CD1c-positive myeloid dendritic cell (primary cell): Measurements from ENCODE around the gene GNG4.
"Not testable (repeated sequence)": the region's sequence is repeated elsewhere in the genome, so short reads cannot be mapped to it uniquely, and the experiment has no call there.

Experiments
- DNase-seq: peaks from one replicate; pipeline ENCODE4 v3.0.0-alpha.2; 2016; ENCODE audit errors: extremely low spot score

The GNG4 gene

DNA sequence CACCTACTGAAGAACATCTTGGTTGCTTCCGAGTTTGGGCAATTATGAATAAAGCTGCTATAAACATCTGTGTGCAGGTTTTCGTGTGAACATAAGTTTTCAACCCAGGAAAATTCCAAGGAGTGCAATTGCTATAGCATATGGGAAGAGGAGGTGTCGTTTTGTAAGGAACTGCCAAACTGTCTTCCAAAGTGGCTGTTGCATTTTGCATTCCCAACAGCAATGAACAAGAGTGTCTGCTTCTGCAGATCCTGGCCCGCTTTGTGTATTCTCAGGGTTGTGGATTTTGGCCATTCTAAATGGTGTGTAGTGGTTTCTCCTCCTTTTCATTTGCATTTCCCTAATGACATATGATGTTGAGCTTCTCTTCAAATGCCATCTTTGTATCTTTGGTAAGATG is 23.8 kb downstream of the GNG4 start:
- DNase-seq, result no peak

DNA sequence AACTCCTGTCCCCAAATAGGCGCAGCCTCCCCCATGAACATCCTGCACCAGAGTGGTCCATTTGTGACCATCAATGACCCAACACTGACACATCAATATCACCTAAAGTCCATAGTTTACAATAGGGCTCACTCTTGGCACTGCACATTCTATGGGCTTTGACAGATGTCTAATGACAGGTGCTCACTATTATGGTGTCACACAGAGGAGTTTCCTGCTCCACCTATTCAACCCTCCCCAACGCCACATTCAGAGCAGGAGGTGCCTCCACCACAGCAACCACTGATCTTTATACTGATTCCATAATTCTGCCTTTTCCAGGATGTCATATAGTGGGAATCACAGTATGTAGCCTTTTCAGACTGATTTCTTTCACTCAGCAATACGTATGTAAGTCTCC is 24.2 kb downstream of the GNG4 start:
- no peak for DNase-seq

DNA sequence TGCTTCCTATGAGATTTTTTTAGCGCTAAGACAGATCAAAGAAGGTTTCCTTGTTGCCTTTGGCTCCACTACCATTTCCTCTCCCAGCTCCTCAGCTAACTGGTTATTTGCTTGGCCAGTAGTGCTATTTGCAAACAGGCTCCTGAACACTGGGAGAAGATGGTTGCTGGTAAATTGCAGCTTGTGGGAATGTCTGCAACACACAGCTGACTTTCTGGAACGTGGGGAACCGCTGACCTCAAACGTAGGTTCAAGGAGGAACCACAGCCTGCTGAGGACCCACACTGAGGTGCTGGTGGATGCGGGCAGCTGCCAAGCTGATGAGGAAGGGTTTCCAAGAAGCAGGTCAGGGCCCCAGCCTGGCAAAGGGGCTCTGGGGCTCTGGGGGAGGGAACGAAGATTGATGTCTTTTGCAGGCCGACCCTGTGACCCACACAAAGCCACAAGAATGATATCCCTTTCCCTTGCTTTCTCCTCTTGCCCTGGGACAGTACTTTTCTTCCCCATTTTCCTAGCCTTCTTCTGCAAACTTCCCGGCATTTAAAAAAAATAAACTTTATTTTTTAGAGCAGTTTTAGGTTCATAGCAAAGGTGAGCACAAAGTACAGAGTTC is 24.8 kb downstream of the GNG4 start:
- no peak for DNase-seq

DNA sequence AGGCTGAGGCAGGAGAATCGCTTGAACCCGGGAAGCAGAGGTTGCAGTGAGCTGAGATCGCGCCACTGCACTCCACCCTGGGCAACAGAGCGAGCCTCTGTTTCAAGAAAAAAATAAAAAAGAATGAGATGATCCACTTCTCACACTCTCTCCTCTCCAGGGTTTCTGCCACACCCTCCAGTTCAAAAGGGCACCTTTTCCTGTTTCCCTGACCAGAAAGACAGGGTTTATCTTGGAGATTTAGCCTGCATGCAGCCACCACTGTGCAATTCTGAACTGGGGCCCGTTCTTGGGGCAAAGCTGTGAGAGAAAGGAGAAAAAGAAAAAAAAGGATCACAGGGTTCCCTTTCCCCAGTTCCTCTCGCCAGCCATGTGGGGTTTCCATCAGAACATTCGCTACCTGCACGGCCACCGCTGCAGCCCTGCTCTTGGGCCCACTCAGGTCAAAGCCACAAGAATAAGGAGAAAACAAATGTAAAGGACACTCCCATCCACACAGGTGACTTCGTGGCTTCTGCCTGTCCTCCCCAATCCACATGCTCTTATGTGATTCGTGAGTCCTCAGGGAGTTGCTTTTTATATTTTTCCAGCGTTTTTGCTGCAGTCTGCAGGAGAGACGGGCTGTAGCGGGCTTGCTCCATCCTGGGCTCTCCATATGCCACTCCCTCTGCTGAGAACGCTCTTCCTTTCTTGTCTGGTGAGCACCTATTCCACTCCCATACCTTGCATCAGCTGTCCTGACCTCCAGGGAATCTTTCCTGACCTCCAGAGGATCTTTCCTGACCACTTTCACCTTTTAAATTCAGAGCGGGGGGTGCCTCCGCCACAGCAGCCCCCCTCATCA is 26.4 kb downstream of the GNG4 start:
- DNase-seq, result no peak

DNA sequence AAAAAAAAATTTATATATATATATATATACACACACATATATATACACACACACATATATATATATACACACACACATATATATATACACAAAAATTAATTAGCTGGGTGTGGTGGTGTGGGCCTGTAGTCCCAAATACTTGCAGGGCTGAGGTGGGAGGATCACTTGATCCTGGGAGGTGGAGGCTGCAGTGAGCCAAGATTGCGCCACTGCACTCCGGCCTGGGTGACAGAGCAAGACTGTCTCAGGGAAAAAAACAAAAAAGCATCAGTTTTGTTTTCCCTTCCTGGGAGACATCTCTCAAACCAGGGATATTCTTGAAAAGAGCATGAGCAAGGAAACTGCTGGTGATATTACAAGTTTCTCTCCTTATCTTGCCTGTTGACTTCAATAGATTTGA is 30.4 kb downstream of the GNG4 start:
- DNase-seq, result not testable (repeated sequence)

DNA sequence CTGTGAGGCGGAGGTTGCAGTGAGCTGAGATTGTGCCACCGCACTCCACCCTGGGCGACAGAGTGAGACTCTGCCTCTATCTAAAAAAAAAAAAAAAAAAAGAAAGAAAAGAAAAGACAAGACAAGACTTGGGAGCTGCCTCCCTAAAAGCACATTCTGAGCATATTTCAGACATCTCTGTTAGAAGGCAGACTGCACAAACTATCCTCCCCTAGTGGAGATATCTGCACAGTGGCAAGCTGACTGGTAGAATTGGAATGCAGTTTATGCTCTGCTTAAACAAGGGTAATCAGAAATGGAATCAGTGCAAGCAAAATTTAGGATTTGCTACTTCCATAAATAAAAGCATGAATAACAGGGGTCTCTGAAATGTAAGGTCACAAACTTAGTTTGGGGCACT is 31.8 kb downstream of the GNG4 start:
- DNase-seq, result no peak

DNA sequence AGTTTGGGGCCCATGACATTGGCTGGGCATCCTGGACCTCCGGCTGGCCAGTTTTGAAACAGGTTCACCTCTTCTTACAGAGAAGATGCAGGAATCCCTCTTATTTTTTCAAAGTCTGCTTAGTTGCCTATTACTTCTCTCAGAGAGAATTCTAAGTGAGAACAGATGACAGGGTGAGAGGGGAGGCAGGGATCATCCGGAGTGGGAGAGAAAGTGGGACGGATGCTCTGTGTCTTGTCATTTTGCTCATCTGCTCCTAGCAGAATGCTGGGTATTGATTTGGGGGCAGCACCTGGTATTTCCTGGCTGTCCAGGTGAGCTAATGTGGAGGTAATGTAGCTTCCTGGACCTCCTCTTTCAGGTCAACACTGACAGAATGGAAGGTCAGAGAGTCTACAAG is 32.4 kb downstream of the GNG4 start:
- no peak for DNase-seq

DNA sequence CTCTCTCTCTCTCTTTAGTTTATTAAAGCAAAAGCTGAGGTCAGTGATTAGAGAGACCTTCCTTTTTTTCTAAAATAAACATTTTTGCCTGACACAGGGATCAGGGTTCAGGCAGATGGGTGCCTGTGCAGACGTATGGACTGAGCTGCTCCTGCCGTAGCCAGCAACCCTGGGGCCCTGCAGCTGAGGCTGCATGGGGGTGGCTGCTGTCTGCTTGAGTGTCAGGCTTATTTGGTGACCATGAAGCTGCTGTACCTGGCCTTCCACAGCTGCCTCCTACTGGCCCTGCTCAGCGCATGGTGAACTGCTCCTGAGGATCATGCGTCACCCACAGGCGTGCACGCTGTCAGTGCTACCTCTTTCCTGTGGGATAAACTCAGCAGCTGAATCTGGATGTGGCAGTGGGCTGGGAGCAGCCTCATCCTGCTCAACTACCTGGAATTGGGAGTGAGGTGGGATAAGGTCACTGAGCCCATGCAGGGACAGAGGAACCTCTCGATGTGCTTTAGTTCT is 35.1 kb downstream of the GNG4 start:
- no peak for DNase-seq

DNA sequence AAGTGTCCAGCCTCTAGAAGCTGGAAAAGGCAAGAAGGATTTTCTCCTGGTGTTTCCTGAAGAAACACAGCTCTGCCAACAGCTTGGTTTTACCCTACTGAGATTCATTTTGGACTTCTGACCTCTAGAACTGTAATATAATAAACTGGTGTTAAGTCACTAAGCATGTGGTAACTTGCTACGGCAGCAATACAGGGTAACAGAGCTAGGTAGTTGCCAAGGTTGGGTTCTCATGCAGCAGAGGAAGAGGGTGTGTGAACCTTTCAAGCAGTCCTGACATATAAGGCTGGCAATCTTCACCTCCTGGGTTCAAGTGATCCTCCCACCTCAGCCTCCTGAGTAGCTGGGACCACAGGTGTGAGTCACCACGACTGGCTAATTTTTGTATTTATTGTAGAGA is 36.0 kb downstream of the GNG4 start:
- DNase-seq, result no peak

DNA sequence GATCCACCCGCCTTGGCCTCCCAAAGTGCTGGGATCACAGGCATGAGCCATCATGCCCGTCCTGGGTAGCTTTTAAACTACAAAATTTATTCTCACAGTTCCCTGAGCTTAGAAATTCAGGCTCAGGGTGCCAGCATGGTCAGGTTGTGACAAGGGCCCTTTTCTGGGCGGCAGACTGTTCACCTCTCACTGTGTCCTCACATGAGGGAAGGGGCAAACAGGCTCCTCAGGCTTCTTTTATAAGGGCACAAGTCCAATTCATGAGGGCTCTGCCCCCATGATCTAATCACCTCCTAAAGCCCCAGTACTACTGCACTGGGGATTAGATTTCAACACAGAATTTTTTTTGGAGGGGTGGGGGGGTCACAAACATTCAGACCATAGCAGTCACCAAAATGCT is 36.8 kb downstream of the GNG4 start:
- no peak for DNase-seq

DNA sequence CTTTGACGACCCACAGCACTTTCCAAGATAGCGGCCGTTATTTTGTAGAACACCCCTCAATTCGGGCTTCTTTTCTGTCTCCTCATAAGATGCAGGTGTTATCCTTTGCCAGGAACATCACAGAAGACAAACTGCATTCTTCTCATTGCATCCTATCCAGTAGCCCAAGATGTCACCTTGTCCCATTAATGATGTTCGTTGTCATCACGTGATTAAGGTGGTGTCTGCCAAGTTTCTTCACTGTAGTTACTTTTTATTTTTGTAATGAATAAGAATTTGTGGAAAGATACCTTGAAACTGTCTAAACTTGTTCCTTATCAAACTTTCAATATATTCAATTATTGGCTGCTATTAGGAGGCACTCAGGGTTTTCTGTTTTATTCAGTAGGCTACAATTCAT is 39.4 kb downstream of the GNG4 start:
- DNase-seq, result no peak

DNA sequence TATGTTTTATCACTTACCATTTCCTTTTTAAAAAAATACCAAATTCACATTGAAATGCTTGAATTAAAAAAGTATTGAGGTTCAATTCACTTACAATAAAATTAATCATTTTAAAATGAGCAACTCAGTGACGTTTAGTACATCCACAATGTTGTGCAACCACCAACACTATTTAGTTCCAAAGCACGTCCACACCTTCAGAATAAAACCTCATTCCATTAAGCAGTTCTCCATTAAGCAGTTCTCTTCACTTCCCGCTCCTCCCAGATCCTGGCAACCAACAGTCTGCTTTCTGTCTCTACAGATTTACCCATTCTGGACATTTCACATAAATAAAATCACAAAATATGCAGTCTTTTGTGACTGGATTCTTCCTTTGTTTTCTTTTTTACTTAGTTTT is 41.3 kb downstream of the GNG4 start:
- DNase-seq, result no peak

DNA sequence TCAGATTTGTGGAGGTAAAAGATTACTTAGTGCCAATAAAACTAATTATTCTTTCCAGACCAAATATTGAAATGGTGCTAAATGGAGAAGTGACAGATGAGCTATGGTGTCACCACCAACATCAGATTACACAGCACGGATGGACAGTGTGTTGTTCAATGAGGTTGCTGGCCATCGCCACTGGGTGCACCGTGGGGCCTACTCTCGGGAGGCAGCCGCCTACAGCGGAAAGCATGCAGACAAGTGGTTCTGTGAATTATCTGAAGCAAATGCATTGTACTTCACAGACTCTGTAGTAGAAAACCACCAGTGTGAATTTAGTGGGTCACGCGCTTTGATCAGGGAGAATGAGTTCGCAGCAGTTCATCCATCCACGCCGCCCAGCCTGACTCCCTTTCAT is 42.3 kb downstream of the GNG4 start:
- DNase-seq, result no peak

DNA sequence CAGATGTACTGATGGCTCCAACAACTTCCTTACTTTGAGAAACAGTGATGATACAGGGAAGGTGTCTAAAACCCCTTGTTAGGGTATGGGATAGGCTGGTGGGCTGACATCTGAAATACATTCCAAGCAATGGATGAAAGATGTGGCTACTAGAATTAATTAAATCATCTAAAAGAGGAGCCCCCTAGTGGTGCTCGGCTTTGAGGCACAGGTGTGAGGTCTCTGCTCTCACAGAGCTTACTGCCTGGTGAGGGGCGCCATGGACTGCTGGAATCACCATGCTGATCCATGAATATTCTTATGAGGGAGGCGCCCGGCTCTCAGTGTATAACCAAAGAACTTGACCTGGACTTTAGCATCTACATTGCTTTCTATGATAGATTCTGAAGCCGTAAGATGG is 48.5 kb downstream of the GNG4 start:
- no peak for DNase-seq

DNA sequence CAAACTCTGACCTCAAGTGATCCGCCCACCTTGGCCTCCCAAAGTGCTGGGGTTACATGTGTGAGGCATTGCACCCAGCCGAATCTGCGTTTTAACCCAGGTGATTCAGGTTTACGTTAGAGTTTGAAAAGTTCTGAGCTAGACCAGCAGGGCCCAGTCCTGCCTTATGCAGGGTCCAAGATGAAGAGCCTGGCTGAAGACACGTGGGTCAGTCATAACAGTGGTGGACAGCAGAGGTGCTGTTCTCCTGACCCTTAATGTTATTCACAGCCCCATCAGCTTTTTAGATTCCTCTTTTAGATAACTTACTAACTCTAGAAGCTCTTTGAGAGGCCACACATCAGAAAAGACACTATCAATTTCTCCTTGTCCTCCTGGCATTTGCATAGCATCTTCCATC is 50.0 kb downstream of the GNG4 start:
- no peak for DNase-seq

DNA sequence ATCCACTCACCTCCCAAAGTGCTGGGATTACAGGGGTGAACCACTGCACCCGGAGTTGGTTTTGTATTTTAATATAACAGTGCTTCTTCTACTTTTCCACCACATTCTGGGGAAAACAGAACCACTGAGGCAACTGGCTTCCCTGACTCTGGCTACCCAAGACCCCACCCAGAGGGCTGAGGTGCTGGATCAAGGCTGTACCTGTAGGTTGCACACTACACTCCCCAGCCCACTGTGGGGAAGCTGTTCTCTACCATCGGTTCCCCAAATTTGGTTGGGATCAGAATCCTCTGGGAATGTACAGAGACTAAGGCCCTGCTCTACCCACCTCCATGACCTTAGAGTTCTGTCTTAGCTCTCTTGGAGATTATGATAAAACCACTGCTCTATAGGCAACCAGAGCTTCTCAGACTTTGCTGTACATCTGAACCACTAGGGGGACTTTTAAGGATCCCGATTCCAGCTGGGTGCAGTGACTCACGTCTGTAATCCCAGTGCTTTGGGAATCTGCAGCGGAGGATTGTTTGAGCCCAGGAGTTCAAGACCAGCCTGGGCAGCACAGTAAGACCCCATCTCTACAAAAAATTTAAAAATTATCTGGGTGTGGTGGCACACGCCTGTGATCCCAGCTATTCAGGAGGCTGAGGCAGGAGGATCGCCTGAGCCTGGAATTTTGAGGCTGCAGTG is 51.6 kb downstream of the GNG4 start:
- no peak for DNase-seq

DNA sequence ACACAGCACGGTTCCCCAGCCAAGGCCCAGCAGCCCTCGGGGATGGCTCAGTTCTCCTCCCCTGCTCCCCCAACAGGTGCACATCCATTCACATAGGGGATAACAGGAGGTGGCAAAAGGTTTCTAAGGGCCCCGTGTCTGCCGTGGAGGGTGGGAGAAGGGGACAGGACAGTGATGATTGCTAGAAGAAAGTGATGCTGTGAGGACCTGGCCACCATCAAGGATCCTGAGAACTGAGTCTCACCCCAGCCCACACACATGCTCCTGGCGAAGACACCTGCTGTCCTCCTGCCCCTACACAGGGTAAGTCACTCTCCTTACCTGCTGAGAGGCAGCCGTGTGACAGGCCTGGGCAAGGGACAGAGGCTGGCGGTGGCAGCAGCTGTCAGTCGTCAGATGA is 54.5 kb downstream of the GNG4 start:
- DNase-seq, result no peak

DNA sequence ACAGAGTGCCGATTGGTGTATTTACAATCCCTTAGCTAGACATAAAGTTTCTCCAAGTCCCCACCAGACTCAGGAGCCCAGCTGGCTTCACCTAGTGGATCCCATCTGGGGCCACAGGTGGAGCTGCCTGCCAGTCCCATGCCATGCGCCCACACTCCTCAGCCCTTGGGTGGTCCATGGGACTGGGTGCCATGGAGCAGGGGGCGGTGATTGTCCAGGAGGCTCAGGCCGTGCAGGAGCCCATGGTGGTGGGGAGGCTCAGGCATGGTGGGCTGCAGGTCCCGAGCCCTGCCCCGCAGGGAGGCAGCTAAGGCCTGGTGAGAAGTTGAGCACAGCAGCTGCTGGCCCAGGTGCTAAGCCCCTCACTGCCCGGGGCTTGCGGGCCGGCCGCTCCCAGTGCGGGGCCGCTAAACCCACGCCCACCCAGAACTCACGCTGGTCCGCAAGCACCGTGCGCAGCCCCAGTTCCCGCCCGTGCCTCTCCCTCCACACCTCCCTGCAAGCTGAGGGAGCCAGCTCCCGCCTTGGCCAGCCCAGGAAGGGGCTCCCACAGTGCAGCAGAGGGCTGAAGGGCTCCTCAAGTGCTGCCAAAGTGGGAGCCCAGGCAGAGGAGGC is 55.2 kb downstream of the GNG4 start:
- not testable (repeated sequence) for DNase-seq

DNA sequence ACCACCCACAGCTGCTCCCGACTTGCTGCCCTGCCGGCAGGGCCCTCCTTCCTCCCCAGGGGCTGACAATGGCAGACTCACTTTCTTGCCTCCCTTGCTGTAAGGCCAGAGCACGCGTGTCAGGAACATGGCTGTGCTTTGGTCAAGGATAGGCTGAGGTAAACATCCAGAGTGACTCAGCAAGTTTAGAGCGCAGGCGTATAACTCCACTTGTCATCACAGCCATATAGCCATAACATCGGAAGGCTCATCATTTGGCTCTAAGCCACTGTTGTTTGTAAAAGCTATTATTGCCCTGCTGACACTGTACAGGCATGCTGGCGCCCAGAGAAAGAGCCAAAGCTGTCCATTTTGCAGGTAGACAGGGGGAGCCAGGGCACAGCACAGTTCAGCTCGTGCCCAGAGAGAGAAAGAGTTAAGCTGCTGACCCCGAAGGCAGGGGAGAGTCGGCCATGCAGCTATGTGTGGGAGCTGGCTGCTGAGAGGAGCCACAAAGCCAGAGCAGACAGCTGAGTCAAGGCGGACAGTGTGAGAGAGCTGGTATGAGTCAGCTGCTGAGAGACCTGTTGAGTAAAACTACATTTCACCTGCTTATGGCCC is 60.6 kb downstream of the GNG4 start:
- no peak for DNase-seq

DNA sequence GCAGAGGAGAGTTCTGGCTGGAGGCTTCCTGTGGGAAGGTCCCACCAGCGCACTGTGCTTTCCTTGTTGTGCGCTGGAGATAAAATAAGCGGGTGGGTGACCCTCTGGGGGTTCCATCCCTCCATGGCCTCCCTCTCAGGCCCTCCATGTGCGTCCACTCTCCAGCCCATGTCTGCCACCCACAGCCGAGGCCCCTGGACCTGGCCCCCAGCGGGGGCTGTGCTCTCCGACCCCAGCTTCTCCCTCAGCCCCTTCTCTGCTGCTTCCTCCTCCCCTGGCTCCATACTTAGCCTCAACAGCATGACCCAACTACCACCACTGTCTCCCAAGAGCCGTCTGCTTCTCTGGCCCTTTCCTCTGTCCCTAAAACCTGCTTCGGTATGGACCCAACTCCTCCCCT is 61.4 kb downstream of the GNG4 start:
- no peak for DNase-seq

DNA sequence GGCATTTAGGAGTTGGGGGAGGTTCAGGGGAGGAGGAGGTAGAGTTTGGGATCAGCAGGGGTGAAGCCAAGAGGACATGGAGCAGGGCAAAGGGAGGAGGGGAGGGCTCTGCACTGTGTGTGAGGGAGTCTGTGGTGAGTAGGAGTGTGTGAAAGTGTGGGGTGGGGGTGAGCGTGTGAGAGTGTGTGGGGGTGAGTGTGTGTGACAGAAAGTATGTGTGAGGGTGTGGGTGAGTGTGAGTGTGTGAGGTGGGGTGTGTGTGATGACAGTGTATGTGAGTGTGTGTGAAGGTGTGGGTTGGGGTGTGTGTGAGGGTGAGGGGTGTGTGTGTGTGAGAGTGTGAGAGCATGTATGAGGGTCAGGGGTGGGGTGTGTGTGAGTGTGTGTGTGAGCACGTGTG is 62.6 kb downstream of the GNG4 start:
- DNase-seq, result no peak

DNA sequence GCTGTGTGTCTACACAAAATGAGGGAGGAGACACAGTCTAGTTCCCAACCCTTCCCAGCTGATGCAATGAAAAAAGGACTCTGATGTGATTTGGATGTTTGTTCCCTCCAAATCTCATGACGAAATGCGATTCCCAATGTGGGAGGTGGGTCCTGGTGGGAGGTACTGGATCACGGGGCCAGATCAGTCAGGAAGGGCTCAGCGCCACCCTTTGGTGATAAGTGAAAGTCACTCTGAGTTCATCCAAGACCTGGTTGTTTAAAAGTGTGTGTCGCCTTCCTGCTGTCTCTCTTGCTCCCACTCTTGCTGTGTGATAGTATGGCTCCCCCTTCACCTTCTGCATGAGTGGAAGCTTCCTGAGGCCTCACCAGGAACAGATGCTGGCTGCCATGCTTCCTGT is 63.2 kb downstream of the GNG4 start:
- DNase-seq, result no peak
